Left renal cortex interstitium (tissue), 4 donors: ENCODE results near the gene INSRR. TPM values are rescaled to one million over a fixed set of nuclear protein-coding genes. Genes with fewer than 3 reads are reported as not detected.

Experiments used
- DNase-seq, 4 donors: peaks; one replicate each; pipeline ENCODE4 v3.0.0-alpha.2; 2013; ENCODE audit warnings: low read depth in 4 of 4, low spot score in 2 of 4, missing footprints in 1 of 4
- polyA plus RNA-seq, 4 donors: library from polyadenylated mRNA; unstranded; fragments of 120-200 nt; gene quantifications; one replicate each; pipeline ENCODE4 v1.2.1, GENCODE V29; 2013; ENCODE audit not compliant: insufficient read length in 4 of 4

The INSRR gene
- polyA plus RNA-seq, 4 donors = 1.6 to 4.4 (median 2.0) TPM

DNA sequence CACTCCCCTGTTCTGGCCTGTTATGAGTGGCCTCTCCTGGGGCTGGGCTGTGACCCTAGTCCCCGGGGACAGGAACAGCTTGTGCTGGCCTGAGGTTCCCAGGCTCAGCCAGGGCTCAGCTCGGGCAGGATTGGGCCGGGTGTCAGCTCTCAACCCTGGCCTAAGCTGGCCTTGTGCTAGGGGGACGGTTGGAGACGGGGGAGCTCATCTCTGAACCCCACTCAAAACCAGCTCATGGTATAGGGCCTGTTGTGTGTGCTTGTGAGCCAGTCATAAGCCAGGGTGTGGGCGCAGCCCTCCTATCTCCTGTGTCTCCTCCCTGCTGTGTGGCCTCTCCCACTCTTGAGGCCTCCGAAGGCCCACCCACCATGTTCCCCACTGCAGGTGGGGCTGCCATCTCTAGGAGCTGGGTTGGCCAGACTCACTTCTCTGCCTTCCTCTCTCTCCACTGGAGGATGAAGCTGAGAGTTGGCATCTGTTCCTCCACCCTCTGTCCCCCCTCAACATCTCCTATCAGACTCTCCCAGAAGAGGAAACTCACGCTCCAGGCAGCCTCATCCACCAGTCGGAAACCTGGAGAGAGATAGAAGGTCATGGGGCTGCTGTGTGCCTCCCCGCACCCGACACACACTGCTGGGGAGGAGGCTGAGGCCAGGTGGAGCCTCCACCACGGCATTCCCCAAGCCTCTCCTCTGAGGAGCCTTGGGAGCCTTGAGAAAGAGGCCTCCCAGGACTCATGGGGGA lies 36.0 kb upstream of the INSRR start:
- DNase-seq = no peak

DNA sequence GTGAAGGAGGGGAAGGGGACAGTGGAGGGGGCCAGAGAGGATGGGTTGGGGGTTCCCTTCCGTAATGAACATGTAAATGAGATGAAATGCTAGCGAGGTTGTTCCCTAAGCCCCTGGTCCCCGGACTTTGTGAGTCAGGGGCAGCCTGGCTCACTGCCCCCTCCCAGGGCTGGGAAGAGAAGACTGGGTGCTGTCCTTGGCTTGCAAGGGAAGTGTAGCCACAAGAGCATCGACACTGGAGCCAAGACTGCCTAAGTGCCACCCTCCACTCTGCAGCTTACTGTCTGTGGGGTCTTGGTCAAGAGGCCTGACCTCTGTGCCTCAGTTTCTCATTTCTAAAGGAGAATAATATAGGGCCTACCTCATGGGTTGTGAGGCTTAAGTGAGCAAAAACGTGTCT lies 35.1 kb upstream of the INSRR start:
- DNase-seq = no peak

DNA sequence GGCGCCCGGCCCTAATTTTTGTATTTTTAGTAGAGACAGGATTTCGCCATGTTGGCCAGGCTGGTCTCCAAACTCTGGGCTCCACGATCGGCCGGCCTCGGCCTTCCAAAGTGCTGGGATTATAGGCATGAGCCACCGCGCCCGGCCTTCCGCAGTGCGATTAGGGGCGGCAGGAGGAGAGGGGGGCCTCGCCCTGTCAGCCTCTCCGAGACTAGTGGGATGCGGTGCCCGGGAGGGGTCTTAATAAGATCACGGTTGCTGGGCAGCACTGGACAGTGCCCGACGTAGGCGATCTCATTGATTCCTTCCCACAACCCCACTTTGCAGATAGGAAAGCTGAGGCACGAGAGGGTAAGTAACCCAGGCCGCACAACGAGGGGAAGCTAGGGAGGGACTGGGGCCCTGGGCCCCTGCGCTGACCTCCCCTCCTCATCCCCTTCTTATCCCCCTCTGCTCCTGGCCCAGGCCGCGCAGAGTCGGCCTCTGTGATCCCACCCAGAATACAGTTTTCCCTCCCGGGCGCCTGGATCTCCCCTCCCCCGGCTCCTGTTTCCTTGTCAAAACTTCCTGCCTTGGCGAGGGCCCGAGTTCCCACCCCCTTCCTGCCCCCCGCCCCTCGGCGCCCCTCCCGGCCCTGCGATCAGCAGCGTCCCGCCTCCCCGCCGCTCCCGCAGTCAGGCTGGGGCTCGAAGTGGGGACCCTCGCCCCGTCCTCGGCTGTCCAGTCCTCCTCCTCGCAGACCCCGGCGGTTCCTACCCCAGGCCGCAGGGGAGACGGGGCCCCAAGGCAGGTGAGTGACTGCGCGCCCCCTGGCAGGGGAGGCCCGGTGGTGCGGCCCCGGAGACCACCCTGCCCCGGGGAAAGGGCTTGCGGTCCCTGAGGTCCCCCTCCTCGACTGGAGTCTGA lies 34.4 kb upstream of the INSRR start, which contains the start of gene PEAR1:
PEAR1 (plus strand) TSS at position 671 of the 906 bp plus-strand sequence. CDS start 10,209 bp downstream, outside the sequence.
- DNase-seq = peak in 1 of 4 donors; percentile 62

DNA sequence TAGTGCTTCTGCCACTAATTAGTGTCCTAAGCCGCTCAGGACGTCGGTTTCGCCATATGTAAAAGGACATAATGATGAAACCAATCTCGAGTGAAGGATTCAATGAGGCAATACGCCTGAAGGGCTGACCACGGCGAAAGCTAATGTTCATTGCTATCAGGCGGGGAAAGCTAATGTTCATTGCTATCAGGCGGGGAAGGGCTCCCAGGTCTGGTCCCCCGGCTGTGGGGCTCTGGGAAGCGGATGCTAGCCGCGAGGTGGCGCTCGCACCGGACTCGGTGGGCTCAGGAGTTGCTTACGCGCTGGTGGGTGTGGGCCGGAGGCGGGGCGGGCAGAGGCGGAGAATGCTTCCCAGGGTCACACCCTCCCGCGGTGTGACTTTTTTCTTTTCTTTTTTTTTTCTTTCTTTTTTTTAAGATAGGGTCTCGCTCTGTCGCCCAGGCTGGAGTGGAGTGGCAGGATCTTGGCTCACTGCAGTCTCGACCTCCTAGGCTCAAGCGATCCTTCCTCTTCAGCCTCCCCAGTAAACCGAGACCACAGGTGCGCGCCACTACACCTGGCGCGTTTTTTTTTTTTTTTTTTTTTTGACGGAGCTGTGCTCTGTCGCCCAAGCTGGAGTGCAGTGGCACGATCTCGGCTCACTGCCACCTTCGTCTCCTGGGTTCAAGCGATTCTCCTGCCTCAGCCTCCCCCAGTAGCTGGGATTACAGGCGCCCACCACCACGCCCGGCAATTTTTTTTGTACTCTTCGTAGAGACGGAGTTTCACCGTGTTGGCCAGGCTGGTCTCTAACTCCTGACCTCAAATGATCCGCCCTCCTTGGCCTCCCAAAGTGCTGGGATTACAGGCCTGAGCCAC lies 33.5 kb upstream of the INSRR start:
- DNase-seq = peak in 3 of 4 donors; percentile 72 to 87 (median 82)

DNA sequence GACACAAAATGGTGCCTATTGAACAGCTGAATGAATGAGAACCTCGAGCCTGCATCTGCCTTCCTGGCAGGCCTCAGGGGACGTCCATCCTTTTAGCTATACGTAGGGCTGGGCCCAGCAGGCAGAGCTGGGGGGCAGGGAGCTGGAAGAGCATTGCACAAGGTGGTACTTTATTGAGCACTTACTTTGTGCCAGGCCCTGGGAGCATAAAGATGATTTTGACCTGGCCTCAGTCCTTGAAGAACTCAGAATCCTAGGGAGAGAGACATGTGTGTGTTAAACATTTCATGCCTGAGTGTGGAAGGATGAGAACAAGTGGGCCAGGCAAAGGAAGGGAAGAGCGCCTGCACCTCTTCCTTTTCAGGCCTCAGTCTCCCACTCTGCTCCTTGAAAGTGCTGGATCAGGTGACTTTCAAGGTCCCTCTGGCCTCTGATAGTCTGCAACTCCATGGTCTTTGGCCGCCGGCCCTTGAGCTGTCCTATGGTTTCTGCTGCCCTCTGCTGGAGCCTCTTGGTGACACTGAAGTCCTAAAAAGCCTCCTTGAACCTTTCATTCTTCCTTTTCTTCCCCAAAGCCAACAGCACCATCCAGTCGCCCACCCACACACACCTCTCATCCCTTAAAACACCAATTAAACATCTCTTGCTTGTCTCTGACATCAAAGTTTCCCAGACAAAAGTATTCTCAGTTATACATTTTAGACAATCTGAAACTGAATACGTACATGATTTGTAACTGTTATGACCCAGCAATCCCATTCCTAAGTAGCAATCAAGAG lies 31.1 kb upstream of the INSRR start:
- peak in 1 of 4 donors; percentile 79 for DNase-seq

DNA sequence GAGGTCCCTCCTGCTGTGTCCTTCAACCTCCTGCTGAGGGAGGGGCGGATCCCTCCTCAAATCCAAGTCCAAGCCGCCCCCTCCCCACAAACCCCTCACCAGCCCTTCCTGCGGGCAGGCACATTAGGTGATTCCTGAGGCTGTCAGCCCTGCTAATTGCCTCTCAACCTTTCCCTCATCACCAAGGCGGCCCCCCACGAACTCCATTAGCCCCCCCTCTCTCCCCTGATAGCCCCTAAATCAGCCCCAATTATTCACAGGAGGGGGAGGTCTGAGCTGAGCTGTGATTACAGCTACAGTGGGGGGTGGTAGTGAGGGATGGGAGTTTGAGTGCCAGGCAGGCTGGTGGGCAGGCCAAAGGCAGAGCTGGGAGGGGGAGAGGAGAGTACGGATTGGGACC lies 28.8 kb upstream of the INSRR start:
- DNase-seq = no peak

DNA sequence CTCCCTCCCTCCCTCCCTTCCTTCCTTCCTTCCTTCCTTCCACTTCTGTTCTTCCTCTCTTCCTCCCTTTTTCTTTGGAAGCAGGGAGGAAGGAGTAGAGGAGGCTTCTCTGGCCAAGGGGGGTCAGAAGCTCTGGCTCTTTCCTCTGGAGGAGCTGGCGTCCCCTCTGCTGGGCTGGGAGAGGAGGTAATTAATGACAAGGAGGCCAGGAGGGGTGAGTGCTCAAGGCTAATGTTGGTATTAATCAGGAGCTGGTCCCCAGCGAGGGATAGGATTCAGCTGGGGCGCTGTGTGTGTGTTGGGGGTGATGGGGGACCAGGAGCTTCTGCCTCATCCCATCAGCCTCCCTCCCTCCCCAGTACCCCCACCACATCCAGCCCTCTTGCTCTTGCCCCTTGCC lies 28.4 kb upstream of the INSRR start:
- no peak for DNase-seq

DNA sequence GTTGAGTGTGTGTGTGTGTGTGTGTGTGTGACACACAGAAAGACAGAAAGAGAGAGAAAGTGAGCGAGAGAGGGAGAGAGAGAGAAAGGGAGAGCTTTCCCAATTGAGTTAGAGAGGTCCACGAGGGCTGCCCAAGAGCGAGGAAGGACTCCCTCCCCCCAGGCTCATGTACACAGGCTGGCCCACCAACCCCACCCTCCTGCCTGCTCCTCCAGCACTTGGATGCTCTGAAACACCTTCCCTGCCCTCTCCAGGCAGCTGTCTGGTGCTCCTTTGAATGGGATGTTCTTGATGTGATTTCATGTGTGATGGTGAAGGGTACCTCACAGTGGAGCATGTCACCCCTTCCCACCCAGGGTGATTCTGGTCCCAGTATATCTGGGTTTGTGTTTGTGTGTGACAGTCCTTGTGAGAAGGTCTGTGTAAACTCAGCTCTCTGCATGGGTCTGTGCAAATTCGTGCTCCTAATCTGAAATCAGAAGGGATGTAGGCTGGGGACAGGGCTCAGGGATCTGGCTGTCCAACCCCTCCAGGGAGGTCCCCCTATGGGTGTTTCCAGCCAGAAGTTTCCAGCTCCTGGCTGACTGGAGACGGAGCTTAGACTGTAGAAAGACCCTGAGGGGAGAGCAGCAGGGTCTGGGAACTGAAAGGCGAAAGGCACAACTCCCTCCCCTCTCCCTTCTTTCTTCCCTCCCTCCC lies 27.8 kb upstream of the INSRR start:
- DNase-seq = no peak

DNA sequence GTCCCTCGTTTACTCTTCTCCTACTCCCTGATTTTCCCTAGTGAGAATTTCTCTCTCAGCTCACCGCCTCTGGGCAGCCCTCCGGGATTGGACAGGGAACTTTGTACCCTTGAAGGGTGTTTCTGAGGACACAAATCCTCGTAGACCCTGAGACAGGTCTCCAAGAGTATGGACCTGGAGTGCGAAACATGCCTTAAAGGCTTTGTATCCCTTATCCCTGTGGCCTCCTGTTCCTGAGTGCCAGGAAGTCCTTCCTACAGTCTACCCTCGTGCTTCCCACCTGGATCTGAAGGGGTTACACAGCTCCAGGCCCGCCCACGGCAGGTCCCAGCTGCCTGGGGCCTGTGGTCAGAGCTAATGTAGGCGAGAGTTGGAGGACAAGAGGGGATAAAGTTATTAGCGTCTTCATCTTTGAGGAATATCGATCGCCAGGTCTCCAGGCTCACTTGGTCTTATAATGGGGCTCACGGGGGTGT lies 27.0 kb upstream of the INSRR start:
- no peak for DNase-seq

DNA sequence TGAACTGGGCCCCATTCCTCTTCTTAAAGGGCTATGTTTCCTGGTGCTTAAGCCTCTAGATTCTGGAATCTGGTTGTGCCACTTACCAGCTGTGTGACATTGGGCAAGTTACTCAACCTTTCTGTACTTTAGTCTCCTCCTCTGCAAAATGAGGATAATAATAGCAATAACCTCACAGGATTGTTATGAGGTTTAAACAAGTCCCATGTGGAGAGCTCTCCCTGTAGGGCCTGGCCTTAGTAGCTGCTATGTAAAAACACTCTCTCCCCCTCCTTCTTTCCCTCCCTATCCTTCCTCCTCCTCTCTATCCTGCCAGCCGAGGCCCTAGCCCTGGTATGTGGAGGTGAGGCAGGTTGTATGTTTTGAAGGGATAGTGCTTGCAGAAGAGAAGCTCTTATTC lies 26.4 kb upstream of the INSRR start:
- no peak for DNase-seq

DNA sequence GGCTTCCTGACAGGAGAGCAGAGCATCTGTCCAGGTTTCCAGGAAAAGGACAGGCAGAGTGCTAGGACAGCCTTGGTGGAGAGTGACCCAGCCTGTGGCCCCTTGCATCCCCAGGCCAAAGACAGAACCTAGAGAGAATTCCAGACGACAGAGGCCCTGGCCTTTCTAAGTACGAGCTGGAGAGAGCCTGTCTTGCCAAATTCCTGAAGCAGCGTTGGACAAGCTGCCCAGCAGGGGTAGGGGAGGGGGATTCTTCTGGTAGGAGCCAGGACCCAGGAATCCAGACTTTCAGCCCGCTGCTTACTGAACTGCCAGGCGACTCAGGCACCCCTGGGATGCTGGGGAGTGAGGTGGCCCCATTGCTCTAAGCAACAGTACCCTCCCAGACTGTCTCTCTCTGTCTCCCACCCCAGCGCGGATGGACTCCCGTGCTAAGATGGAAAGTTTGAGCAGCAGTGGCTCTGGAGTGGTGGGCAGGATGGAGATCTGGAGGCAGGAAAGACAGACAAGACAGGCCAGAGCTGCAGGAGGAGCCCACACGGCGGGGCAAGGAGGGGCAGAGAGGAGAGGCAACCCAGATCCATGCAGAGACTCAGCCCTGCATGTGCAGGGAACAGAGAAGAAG lies 25.8 kb upstream of the INSRR start:
- DNase-seq = no peak

DNA sequence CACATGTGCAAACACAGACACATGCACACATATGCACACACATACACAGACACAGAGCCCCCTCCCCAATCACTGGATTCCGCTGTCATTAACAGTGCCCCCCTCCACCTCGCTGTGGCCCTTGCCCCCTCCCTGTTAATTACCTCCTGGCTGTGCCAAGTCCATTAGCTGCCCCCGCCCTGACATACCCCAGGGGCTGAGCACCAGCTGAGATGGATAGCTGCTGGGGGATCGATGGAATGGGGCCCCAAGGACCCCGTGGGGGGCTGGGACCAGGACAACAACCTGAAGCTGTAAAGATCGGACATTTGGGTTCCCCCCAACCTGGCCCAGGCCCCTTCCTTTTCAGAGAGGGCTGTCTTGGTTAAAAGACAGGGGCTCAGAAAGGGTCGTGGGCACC lies 25.0 kb upstream of the INSRR start:
- DNase-seq = no peak

DNA sequence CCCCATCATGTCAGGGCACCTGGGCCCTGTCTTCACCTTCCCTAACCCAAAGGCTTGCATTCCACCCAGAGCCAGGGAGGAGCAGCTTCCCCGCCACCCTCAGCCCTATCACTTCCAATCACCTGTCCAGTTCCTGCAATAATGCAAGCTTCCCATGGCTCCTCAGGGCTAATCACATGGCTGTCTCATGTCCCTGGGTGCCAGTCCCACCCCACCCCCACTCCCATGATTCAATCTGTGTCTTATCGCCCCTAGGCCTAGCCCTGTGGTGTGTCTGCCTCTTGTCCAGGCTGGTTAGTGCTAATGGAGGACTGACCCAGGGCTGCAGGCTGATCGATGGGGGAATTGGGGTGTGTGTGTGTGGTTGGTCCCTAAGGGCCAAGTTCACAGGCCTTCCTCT lies 23.6 kb upstream of the INSRR start:
- DNase-seq = no peak

DNA sequence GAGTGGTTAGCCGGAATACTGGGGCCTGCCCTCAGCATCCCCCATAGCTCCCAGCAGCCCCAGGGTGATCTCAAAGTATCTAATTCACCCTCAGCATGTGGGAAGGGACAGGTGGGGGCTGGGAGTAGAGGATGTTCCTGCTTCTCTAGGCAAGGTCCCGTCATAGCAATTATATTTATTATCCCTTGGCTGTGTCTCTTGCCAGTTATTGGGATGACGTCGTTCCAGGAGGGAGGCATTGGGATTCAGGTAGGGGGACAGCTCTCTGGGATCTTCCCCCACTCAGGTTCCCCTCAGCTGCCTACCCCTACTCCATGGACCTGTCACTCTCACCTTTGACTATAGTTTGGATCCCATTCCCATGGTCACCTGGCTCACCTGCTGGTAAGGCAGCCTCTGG lies 22.7 kb upstream of the INSRR start:
- no peak for DNase-seq

DNA sequence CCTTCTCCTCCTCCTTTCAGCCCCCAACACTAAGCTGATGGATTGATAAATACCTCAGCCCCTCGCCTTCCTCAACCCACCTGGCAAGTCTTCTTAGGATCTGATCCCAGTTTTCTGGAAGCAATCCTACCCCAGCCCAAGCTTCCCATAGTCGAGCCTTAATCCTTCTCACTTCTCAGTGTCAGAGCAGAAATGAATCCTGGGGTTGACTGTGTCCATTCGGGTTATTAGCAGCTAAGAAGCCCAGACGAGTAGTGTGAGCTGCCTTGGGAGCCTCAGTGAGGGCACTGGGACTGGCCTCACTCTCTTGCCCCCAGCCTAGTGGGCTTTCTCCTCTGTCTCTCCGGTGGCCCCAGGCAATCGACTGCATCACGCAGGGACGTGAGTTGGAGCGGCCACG lies 22.2 kb upstream of the INSRR start:
- DNase-seq = no peak

DNA sequence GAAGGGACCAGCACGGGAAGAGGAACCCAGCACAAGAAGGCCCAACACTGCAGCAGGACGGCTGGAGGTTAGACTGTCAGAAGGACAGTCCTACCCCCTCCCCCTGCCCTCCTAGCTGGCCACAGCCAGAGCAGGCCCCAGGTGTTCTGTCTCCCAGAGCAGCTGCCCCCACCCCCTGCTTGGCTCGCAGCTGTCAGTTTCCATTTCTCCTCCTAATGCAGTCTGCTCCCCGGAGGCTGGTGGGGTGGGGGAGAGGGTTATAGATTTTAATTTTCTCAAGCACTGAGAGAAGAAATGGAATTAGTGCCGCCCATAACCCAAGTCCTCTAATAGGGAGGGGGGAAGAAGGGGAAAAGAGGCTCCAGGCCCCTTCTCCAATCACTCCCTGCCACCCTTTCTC lies 21.6 kb upstream of the INSRR start:
- DNase-seq = no peak

DNA sequence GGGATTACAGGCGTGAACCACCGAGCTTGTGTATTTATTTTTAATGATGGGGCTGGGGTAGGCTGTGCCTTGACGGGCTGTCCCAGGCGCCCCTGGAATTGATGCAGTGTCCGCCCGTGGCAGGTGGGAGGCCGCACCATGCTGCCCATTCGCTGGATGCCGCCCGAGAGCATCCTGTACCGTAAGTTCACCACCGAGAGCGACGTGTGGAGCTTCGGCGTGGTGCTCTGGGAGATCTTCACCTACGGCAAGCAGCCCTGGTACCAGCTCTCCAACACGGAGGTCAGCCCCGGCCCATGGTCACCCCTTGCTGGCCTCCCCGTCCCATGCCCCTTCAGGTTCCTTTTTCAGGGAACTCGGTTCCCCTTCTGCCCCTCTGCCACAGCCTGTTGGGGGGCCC lies 21.0 kb upstream of the INSRR start:
- no peak for DNase-seq

DNA sequence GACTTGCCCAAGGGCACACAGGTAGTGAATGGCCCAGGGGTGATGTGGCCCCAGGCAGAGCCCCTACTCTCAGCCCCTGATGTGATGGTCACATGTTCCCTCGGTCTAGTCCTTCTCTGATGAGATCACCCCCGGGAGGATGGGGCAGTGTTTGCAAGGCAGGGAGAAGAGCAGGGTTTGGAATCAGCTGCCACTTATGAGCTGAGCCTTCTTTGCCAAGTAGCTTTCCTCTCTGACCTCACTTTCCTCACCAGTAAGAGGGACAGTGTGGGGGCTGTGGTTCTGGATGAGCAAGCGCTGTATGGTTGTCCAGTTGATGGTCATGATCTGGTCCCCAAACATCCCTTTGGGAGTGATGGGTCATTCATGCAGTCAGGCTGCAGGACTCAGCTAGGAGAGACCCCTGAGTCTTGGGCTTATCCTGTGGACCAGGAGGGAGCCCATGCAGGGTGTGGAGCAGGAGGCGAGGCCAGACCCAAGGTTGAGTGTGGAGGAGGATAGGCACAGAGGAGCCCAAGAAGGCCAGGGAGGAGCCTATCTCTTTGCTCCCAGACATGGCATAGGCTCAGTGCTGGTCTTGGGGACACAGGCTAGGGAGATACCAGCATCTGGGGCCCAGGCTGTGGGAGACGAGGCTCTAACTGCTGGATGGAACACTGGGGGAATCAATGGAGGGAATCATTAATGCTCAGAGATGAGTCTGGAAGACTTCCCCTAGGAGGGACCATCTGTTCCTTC lies 18.7 kb upstream of the INSRR start:
- no peak for DNase-seq
